Measurements from ENCODE around the gene FAM53A. TPM values are rescaled to one million over a fixed set of nuclear protein-coding genes. Genes with fewer than 3 reads are reported as not detected.

The FAM53A gene
- total and polyA plus RNA-seq, 8 donors: 0.73 to 2.8 (median 1.8) TPM; not detected in 4

DNA sequence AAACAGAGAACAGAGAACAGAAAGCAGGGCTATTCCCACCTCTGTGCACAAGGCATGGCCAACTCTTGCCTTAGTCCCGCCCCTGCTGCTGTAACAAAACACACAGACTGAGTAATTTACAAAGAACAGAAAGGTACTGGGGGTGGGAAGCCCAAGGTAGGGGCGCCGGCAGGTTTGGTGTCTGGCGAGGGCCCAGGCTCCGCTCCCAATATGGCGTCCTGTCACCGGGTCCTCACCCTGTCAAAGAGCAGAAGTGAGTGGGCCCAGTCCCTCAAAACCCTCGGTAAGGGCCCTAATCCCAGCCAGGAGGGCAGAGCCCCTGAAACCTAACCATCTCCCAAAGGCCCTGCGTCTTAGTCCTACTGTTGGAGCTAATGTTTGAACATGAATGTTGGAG, 71.0 kb downstream of the FAM53A start:
- Histone ChIP-seq H3K4me3 (no peak overlapping the region), H3K9me3 (peaks cover 0 to 3% (median 0%) of the 10 kb centered on the region in 4 donors), H3K27ac (no peak overlapping the region), H3K27me3 (peaks cover 0 to 13% (median 0%) of the 10 kb centered on the region in 3 donors), H3K4me1 (no peaks in the 10 kb centered on the region), H3K36me3 (no peaks in the 10 kb centered on the region)
- intact Hi-C loops (cut with DNase I; ENCODE audit: low total_unique reads): no loop called here
- TF ChIP-seq POLR2AphosphoS5 (IDR thresholded peaks at IDR 0.05) (no peak), POLR2A (IDR thresholded peaks at IDR 0.05) (no peak), EP300 (IDR thresholded peaks at IDR 0.05) (no peak)
- TF ChIP-seq, protein P1, sequence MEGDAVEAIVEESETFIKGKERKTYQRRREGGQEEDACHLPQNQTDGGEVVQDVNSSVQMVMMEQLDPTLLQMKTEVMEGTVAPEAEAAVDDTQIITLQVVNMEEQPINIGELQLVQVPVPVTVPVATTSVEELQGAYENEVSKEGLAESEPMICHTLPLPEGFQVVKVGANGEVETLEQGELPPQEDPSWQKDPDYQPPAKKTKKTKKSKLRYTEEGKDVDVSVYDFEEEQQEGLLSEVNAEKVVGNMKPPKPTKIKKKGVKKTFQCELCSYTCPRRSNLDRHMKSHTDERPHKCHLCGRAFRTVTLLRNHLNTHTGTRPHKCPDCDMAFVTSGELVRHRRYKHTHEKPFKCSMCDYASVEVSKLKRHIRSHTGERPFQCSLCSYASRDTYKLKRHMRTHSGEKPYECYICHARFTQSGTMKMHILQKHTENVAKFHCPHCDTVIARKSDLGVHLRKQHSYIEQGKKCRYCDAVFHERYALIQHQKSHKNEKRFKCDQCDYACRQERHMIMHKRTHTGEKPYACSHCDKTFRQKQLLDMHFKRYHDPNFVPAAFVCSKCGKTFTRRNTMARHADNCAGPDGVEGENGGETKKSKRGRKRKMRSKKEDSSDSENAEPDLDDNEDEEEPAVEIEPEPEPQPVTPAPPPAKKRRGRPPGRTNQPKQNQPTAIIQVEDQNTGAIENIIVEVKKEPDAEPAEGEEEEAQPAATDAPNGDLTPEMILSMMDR (IDR thresholded peaks at IDR 0.05): no peak
- 78 to 90% (median 84%) methylated on average over 7 to 9 of the region's 9 CpGs for WGBS, 5 donors
- no peak for DNase-seq

DNA sequence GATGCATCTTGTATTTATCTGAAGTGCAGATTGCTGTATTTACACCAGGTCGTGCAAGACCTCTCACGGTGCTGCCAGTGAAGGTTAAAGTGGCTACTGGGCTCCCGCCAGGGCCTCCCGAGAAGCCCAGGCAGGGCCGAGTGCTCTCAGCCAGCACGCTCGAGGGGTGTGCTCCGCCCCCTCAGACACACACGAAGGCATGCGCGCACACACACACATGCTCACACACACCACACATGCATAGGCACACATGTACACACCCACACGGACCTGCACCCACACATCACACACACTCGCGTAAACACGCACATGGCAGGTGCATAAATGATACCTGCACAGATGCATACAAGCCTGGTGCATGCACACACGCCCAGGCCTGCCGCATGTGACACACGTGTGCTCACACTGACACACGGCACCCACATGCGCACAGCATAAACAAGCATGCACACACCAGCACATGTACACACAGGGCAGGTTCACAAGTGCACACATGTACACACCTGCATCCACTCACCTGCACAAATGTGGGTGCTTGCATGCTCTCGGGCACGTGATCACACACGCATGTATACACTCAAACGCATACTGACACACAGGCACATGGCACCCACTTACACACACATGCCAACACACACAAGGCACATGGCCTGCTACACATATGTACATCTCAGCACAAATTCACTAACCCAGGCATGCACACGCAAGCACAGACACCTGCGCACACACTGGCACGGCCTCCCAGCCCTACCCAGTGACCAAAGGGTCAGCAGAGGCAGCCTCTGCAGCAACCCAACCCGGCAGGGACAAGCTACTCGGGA, 71.6 kb downstream of the FAM53A start:
- Histone ChIP-seq H3K4me1 (no peaks in the 10 kb centered on the region), H3K27ac (no peak overlapping the region), H3K4me3 (no peak overlapping the region), H3K27me3 (peaks cover 0 to 20% (median 0%) of the 10 kb centered on the region in 3 donors), H3K9me3 (no peaks in the 10 kb centered on the region), H3K36me3 (no peaks in the 10 kb centered on the region)
- DNase-seq: no peak
- intact Hi-C loops (cut with DNase I; ENCODE audit: low total_unique reads): no loop called here
- TF ChIP-seq POLR2AphosphoS5 (IDR thresholded peaks at IDR 0.05) (no peak), POLR2A (IDR thresholded peaks at IDR 0.05) (no peak), EP300 (IDR thresholded peaks at IDR 0.05) (no peak)
- TF ChIP-seq, protein P1 (IDR thresholded peaks at IDR 0.05): no peak
- 68 to 76% (median 70%) methylated on average over 25 to 29 of the region's 29 CpGs for WGBS, 5 donors

DNA sequence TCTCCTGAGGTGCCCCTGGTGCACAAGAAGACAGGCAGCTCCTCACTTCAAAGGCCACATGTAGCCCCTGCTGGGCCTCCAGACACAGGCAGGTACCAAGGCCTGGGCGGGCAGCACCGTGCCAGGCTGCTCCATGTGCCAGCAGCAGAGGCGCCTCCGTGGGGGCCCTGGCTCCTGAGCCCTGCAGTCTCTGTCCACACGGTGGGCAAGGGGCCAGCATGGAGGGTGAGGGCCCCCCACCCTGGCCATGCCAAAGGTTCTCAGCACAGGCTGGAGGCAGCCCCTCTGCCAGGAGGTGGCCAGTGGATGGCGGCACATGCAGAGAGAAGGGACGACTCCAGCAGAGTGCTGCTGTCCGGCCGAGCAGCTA, 72.6 kb downstream of the FAM53A start:
- Histone ChIP-seq H3K27me3 (peaks cover 0 to 26% (median 0%) of the 10 kb centered on the region in 3 donors), H3K36me3 (no peaks in the 10 kb centered on the region), H3K4me3 (no peak overlapping the region), H3K4me1 (no peaks in the 10 kb centered on the region), H3K27ac (no peak overlapping the region), H3K9me3 (no peaks in the 10 kb centered on the region)
- intact Hi-C loops (cut with DNase I; ENCODE audit: low total_unique reads): no loop called here
- no peak for DNase-seq
- WGBS, 5 donors: 65 to 87% (median 75%) methylated on average over 4 to 9 of the region's 9 CpGs
- TF ChIP-seq POLR2A (IDR thresholded peaks at IDR 0.05) (no peak), POLR2AphosphoS5 (IDR thresholded peaks at IDR 0.05) (no peak), EP300 (IDR thresholded peaks at IDR 0.05) (no peak)
- TF ChIP-seq, protein P1 (IDR thresholded peaks at IDR 0.05): no peak

DNA sequence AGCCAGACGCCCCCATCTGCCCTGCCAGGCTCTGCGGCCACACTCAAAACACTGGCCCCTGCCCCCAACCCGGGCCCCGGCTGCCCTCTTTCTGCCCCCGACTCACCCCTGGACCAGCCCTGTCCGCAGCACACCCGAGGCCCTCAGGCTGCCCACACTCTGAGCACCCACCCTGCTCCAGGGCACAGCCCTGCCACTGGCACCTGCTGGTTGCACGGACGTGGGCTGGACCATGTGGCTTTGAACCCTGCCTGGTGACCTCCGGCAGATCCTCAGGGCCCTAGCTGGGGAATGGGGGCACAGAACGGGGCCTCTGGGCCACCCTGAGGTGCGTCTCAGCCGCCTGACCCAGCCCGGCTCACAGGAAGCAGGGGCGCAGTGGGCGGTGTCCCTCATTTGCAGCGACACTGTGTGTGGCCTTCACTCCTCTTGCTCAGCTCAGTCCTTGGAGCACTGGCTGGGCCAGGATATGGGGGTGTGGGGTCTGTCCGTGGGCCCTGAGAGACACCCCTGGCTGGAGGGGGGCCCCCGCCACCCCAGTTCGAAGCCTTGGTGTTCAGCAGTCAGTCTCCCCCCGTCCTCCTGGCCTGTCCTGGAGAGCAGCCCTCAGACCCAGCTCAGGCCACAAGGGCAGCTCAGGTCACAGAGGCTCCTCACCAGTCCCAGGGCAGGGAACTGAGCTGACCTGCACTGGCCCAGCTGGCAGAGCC, 73.2 kb downstream of the FAM53A start:
- H3K4me1 ChIP-seq: no peaks in the 10 kb centered on the region
- H3K27ac ChIP-seq: no peak overlapping the region
- DNase-seq: no peak
- H3K9me3 ChIP-seq: no peaks in the 10 kb centered on the region
- H3K36me3 ChIP-seq: no peaks in the 10 kb centered on the region
- 81 to 89% (median 84%) methylated on average over 9 to 21 of the region's 21 CpGs for WGBS, 5 donors
- peaks cover 0 to 30% (median 0%) of the 10 kb centered on the region in 3 donors for H3K27me3 ChIP-seq
- intact Hi-C loops (cut with DNase I; ENCODE audit: low total_unique reads): no loop called here
- TF ChIP-seq, protein P1 (IDR thresholded peaks at IDR 0.05): no peak
- TF ChIP-seq EP300 (IDR thresholded peaks at IDR 0.05) (no peak), POLR2A (IDR thresholded peaks at IDR 0.05) (no peak), POLR2AphosphoS5 (IDR thresholded peaks at IDR 0.05) (no peak)
- H3K4me3 ChIP-seq: no peak overlapping the region
